Tibial artery (tissue), 4 donors: ENCODE results near the gene RAD23B.
"Not testable (repeated sequence)": the region's sequence is repeated elsewhere in the genome, so short reads cannot be mapped to it uniquely, and the experiment has no call there.

Experiments
- DNase-seq, 2 donors: peaks; one replicate each; pipeline ENCODE4 v3.0.0-alpha.2; 2019
- H3K27ac ChIP-seq, 2 donors: fragments of 200-600 bp; sonication (generic) in 1 of 2; 1 replicate in 1 of 2; 2 replicates in 1 of 2; pipeline ENCODE4 v1.5.1; 2018 to 2019; ENCODE audit warnings: mild to moderate bottlenecking in 1 of 2
- H3K27me3 ChIP-seq, 2 donors: fragments of 200-600 bp; sonication (generic) in 1 of 2; one replicate each; pipeline versions ENCODE4 v1.5.1 to v1.6.0; 2016 to 2019
- H3K36me3 ChIP-seq, 3 donors: fragments of 200-600 bp; sonication (generic) in 2 of 3; one replicate each; pipeline ENCODE4 v1.5.1; 2016 to 2019; ENCODE audit warnings: mild to moderate bottlenecking in 2 of 3
- H3K4me1 ChIP-seq, 4 donors: fragments of 200-600 bp; sonication (generic) in 2 of 4; 1 replicate in 3 of 4; 2 replicates in 1 of 4; pipeline ENCODE4 v1.5.1; 2016 to 2019
- H3K4me3 ChIP-seq, 2 donors: fragments of 200-600 bp; sonication (generic) in 1 of 2; 1 replicate in 1 of 2; 2 replicates in 1 of 2; pipeline ENCODE4 v1.5.1; 2018 to 2019; ENCODE audit warnings: mild to moderate bottlenecking in 2 of 2
- H3K9me3 ChIP-seq, 3 donors: fragments of 200-600 bp; sonication (generic) in 1 of 3; one replicate each; pipeline ENCODE4 v1.5.1; 2016 to 2019
- intact Hi-C: fragments of 100-400 bp; cut with DNase I; formaldehyde crosslinking; loops from one replicate; pipeline ENCODE4 v1.15.0; 2023; ENCODE audit warnings: low total_unique reads
- TF ChIP-seq, protein P1 (sequence below), 2 experiments: fragments of 200-600 bp in 1 of 2; fragments of 450-650 bp in 1 of 2; IDR thresholded peaks; one replicate each; pipeline ENCODE4 v1.5.1; 2017 to 2019; ENCODE audit warnings: antibody characterized with exemption in 2 of 2, mild to moderate bottlenecking in 1 of 2, moderate library complexity in 1 of 2

RAD23B gene

DNA sequence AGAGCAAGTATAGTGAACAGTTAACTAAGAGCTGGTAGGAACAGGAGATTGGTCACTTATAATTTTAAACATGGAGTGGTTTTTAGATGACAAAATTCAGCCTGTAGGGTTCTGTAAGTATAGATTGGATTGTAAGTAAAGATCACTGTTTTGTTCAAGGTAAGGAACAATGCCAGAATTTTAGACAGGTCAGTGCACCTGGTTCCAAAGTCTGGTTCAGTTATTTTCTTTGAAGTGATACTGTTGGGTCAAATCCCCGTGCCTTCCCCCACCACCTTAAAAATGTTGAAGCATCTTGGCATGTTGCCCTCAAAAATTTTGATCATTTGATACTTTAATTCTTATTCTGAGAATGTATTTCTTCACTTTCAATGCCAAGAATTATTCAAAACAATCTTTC, 12.9 kb downstream of the RAD23B start:
- peaks cover 0 to 79% (median 12%) of the 10 kb centered on the region in 4 donors for H3K4me1 ChIP-seq

DNA sequence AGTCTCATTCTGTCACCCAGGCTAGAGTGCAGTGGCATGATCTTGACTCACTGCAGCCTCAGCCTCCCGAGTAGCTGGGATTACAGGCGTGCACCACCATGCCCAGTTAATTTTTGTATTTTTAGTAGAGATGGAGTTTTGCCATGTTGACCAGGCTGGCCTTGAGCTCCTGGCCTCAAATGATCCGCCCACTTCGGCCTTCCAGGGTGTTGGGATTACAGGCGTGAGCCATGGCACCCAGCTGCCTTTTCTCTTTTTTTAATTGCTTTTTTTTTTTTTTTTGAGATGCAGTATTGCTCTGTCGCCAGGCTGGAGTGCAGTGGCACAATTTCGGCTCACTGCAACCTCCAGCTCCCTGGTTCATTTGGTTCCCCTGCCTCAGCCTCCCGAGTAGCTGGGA, 13.5 kb downstream of the RAD23B start:
- H3K27me3 ChIP-seq, DNase-seq, H3K9me3 ChIP-seq, H3K36me3 ChIP-seq, intact Hi-C loops, H3K27ac ChIP-seq, H3K4me3 ChIP-seq: not testable (repeated sequence)
- peaks cover 0 to 79% (median 12%) of the 10 kb centered on the region in 4 donors for H3K4me1 ChIP-seq

More for the DNA sequence above, 12.9 kb downstream of the RAD23B start:
- H3K36me3 ChIP-seq = no peaks in the 10 kb centered on the region
- intact Hi-C loops = no loop called here
- no peaks in the 10 kb centered on the region for H3K9me3 ChIP-seq
- no peak for DNase-seq
- no peak overlapping the region for H3K27ac ChIP-seq
- no peak overlapping the region for H3K4me3 ChIP-seq
- TF ChIP-seq, protein P1, sequence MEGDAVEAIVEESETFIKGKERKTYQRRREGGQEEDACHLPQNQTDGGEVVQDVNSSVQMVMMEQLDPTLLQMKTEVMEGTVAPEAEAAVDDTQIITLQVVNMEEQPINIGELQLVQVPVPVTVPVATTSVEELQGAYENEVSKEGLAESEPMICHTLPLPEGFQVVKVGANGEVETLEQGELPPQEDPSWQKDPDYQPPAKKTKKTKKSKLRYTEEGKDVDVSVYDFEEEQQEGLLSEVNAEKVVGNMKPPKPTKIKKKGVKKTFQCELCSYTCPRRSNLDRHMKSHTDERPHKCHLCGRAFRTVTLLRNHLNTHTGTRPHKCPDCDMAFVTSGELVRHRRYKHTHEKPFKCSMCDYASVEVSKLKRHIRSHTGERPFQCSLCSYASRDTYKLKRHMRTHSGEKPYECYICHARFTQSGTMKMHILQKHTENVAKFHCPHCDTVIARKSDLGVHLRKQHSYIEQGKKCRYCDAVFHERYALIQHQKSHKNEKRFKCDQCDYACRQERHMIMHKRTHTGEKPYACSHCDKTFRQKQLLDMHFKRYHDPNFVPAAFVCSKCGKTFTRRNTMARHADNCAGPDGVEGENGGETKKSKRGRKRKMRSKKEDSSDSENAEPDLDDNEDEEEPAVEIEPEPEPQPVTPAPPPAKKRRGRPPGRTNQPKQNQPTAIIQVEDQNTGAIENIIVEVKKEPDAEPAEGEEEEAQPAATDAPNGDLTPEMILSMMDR (IDR thresholded peaks at IDR 0.05) = no peak
- H3K27me3 ChIP-seq = no peaks in the 10 kb centered on the region

DNA sequence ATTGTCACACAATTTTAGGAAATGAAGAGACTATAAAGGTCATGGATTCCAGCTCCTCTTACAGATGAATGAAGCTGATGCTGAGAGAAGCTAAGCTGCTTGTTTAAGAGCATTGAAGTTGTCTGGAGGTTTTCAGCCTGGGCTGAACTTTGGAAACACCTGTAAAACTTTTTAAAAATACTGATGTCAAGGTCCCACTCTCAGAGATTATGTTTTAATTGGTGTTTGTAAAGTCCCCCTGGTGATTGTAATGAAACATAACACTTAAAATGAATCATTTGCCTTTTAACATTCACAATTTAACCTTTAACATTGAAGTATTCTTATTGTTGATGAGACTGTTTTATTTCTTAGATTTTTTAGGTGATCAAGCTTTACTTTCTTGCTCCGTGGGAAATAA, 16.4 kb downstream of the RAD23B start:
- DNase-seq = no peak
- TF ChIP-seq, protein P1 (IDR thresholded peaks at IDR 0.05) = no peak

DNA sequence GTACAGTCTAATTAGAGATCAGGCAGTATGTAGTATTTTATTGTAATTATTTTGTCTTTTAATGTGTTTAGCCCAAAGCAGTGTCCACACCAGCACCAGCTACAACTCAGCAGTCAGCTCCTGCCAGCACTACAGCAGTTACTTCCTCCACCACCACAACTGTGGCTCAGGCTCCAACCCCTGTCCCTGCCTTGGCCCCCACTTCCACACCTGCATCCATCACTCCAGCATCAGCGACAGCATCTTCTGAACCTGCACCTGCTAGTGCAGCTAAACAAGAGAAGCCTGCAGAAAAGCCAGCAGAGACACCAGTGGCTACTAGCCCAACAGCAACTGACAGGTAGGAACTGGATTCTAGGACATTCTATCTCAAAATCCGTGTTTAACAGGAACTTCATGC, 23.2 kb downstream of the RAD23B start:
- intact Hi-C loops = no loop called here
- Histone ChIP-seq H3K36me3 (peaks cover 32 to 42% (median 42%) of the 10 kb centered on the region in 3 donors), H3K9me3 (no peaks in the 10 kb centered on the region), H3K27me3 (no peaks in the 10 kb centered on the region), H3K27ac (no peak overlapping the region), H3K4me1 (peaks cover 0 to 3% (median 2%) of the 10 kb centered on the region in 4 donors), H3K4me3 (no peak overlapping the region)
- TF ChIP-seq, protein P1 (IDR thresholded peaks at IDR 0.05) = no peak
- DNase-seq = no peak

More for the DNA sequence above, 16.4 kb downstream of the RAD23B start:
- intact Hi-C loops = no loop called here
- no peaks in the 10 kb centered on the region for H3K36me3 ChIP-seq
- no peak overlapping the region for H3K27ac ChIP-seq
- H3K27me3 ChIP-seq = no peaks in the 10 kb centered on the region
- H3K4me1 ChIP-seq = peaks cover 0 to 58% (median 10%) of the 10 kb centered on the region in 4 donors
- H3K4me3 ChIP-seq = no peak overlapping the region
- no peaks in the 10 kb centered on the region for H3K9me3 ChIP-seq

DNA sequence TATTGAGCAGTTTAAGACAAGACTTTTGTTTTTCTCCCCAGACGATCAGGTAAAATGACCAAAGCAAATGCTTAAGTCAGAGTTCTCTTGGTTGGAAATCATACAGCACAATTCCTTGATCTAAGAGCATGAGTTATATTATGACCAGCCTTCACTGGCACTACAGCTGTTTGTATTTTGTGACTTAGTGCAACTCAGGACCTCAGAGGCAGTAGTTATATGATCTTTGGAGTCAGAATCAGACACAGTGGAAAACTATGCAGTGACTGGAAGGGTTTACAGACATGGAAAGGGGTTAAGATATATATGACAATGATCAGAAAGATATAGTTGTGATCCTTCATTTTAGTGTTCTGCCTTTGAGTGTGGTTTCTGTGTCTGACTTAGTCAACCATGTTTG, 24.3 kb downstream of the RAD23B start:
- TF ChIP-seq, protein P1 (IDR thresholded peaks at IDR 0.05) = no peak
- no peaks in the 10 kb centered on the region for H3K9me3 ChIP-seq
- peaks cover 37 to 50% (median 48%) of the 10 kb centered on the region in 3 donors for H3K36me3 ChIP-seq
- no peak overlapping the region for H3K27ac ChIP-seq
- no peak overlapping the region for H3K4me3 ChIP-seq
- intact Hi-C loops = no loop called here
- DNase-seq = no peak
- no peaks in the 10 kb centered on the region for H3K4me1 ChIP-seq
- H3K27me3 ChIP-seq = no peaks in the 10 kb centered on the region

DNA sequence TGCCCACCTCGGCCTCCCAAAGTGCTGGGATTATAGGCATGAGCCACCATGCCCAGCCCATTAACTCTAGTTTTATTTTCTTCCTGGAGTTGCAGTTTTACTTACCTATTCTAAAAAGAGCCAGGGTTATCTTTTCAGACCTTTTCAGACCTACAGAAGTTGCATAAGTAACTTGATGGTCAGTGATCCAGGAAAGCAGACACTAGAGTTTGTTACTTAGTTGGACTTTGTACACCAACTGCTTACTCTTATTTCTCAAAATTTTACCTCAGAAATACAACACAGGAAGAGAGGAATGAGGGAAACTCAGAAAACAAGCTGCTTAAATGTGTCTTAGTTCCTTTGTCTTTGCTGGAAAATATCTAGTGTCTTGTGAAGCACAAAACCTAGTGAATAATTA, 25.4 kb downstream of the RAD23B start:
- TF ChIP-seq, protein P1 (IDR thresholded peaks at IDR 0.05) = no peak
- intact Hi-C loops = no loop called here
- peaks cover 49 to 53% (median 53%) of the 10 kb centered on the region in 3 donors for H3K36me3 ChIP-seq

More for the DNA sequence above, 25.4 kb downstream of the RAD23B start:
- Histone ChIP-seq H3K27ac (no peak overlapping the region), H3K4me3 (no peak overlapping the region), H3K9me3 (no peaks in the 10 kb centered on the region), H3K27me3 (no peaks in the 10 kb centered on the region), H3K4me1 (no peaks in the 10 kb centered on the region)
- DNase-seq = no peak
